Measurements from ENCODE around the gene SF3A1.

SF3A1 gene

DNA sequence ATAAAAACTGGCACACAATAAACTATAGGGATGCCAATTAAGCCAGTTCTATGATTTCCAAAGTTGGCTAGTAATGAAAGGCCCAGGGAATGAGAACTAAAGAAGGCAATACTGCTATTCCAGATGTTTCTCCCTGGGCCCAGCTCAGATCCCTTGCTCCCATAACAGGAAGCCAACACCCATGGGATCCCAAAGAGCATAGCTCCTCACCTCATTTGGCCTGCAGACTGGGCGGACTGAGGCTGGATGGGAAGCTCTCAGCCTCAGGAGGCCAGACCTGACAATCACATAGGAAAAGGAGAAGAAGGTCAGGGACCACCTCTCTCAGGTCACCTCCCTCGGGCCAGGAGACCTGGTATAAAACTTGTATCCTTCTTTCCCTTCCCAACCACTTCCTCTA, 35.2 kb downstream of the SF3A1 start:
- ChIA-PET POLR2A (interaction anchor here (0.6 to 1.2 kb wide), 2 partner anchors 35 to 1431 kb away, joined by 4 read pairs; partner anchors contain the start of genes CCDC157 and SF3A1), CTCF (no interaction called here)
- TF ChIP-seq CTBP1 (IDR thresholded peaks at IDR 0.05; ENCODE audit: borderline replicate concordance): no peak
- no peak for TF ChIP-seq SP1 (IDR thresholded peaks at IDR 0.05)
- no peak for TF ChIP-seq LEF1 (IDR thresholded peaks at IDR 0.05; ENCODE audit: borderline replicate concordance)
- DNase-seq (ENCODE audit: extremely low spot score): no peak

GRCh38 chr22:30320021-30320556, 36.6 kb downstream of the SF3A1 start:
- DNase-seq (ENCODE audit: extremely low spot score): no peak
- POLR2A ChIA-PET: no interaction called here
- TF ChIP-seq FOXM1 (IDR thresholded peaks at IDR 0.05; ENCODE audit: borderline replicate concordance): no peak
- TF ChIP-seq ELF4 (IDR thresholded peaks at IDR 0.05): no peak
- no peak for TF ChIP-seq CTBP1 (IDR thresholded peaks at IDR 0.05; ENCODE audit: borderline replicate concordance)
- TF ChIP-seq PKNOX1 (IDR thresholded peaks at IDR 0.05): no peak
- no peak for TF ChIP-seq SUZ12 (IDR thresholded peaks at IDR 0.05)
- TF ChIP-seq L3MBTL2 (conservative IDR thresholded peaks at IDR 0.05): no peak
- no peak for TF ChIP-seq SP1 (IDR thresholded peaks at IDR 0.05)
- no peak for TF ChIP-seq NFRKB (IDR thresholded peaks at IDR 0.05)
- TF ChIP-seq FOXK2 (IDR thresholded peaks at IDR 0.05): no peak
- no peak for TF ChIP-seq BHLHE40 (IDR thresholded peaks at IDR 0.05; ENCODE audit: borderline replicate concordance)
- TF ChIP-seq FOXA1 (IDR thresholded peaks at IDR 0.05): no peak
- TF ChIP-seq ARNT (IDR thresholded peaks at IDR 0.05): no peak
- no peak for TF ChIP-seq TARDBP (IDR thresholded peaks at IDR 0.05)
- TF ChIP-seq LEF1 (IDR thresholded peaks at IDR 0.05; ENCODE audit: borderline replicate concordance): no peak
- TF ChIP-seq HDGF (IDR thresholded peaks at IDR 0.05; ENCODE audit: borderline replicate concordance): no peak
- no peak for TF ChIP-seq ZNF384 (IDR thresholded peaks at IDR 0.05)
- CTCF ChIA-PET: interaction anchor here (1.0 kb wide), 1 partner anchor 32 kb away, joined by 4 read pairs; no protein-coding TSS in a partner anchor

DNA sequence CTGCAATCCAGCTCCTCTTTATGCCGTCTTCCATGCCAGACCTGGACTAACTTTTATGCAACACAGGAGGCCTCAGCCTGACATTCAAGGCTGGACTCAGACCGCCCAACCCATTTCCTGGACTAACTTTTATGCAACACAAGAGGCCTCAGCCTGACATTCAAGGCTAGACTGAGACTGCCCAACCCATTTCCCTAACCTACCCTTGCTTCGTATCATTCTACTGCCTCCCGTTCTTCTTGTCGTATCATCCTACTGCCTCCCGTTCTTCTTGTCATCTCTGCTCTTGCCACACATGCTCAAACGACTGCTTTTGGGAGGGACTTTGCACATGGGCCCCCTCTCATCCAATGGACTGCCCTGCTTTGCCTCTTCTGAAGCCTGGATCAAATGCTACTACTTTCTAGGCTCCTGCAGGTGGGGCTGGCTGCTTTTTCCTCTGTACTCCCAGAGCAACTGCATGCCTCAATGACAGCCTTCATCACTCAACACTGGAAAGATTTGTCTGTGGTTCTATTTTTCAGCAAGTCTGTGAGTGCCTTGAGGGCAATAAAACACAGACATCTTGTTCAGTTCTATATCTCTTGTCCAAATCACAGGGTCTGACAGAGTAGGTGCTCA, 37.8 kb downstream of the SF3A1 start:
- ChIA-PET CTCF (no interaction called here), POLR2A (no interaction called here)

GRCh38 chr22:30317778-30318177, 38.9 kb downstream of the SF3A1 start:
- ChIA-PET POLR2A (no interaction called here), CTCF (no interaction called here)
- no peak for DNase-seq (ENCODE audit: extremely low spot score)
- no peak for TF ChIP-seq L3MBTL2 (conservative IDR thresholded peaks at IDR 0.05)
- no peak for TF ChIP-seq TARDBP (IDR thresholded peaks at IDR 0.05)

More for the DNA sequence above, 37.8 kb downstream of the SF3A1 start:
- DNase-seq (ENCODE audit: extremely low spot score): no peak
- TF ChIP-seq PKNOX1 (IDR thresholded peaks at IDR 0.05) (no peak), ARNT (IDR thresholded peaks at IDR 0.05) (no peak), SUZ12 (IDR thresholded peaks at IDR 0.05) (no peak), LEF1 (IDR thresholded peaks at IDR 0.05; ENCODE audit: borderline replicate concordance) (no peak), FOXM1 (IDR thresholded peaks at IDR 0.05; ENCODE audit: borderline replicate concordance) (no peak), ZNF384 (IDR thresholded peaks at IDR 0.05) (no peak), BHLHE40 (IDR thresholded peaks at IDR 0.05; ENCODE audit: borderline replicate concordance) (no peak), L3MBTL2 (conservative IDR thresholded peaks at IDR 0.05) (no peak), TARDBP (IDR thresholded peaks at IDR 0.05) (no peak), SP1 (IDR thresholded peaks at IDR 0.05) (no peak), ELF4 (IDR thresholded peaks at IDR 0.05) (no peak), NFRKB (IDR thresholded peaks at IDR 0.05) (no peak), FOXA1 (IDR thresholded peaks at IDR 0.05) (no peak), FOXK2 (IDR thresholded peaks at IDR 0.05) (no peak), HDGF (IDR thresholded peaks at IDR 0.05; ENCODE audit: borderline replicate concordance) (no peak), CTBP1 (IDR thresholded peaks at IDR 0.05; ENCODE audit: borderline replicate concordance) (no peak)

DNA sequence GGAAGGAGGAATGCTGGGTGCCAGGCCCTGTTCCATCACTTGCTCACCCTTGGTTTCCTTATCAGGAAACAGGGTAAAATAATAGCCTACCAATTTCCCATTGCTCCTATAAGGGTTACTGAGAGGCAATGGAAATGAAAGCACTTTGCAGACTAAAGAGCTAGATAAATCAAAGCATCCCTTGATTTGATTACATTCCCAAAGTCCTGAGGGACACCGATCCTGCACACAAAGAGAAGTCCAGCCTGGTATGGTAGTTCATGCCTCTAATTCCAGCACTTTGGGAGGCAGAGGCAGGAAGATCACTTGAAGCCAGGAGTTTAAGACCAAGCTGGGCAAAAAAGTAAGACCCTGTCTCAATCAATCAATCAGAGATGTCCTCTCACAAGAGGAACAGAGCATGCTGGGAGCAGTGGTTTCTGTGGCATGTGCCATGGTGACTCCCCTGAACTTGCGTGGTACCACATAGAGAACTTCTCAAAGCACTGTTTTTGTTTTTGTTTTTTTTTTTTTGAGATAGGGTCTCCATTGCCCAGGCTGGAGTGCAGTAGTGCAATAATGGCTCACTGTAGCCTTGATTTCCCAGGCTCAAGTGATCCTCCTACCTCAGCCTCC, 40.6 kb downstream of the SF3A1 start:
- ChIA-PET POLR2A (interaction anchor here (0.7 to 1.6 kb wide), 2 partner anchors 11 to 12 kb away, joined by 3 to 6 read pairs; partner anchors contain the start of gene TBC1D10A), CTCF (no interaction called here)
- no peak for DNase-seq (ENCODE audit: extremely low spot score)

More for the DNA sequence above, 40.6 kb downstream of the SF3A1 start:
- TF ChIP-seq LEF1 (IDR thresholded peaks at IDR 0.05; ENCODE audit: borderline replicate concordance): no peak
- TF ChIP-seq FOXK2 (IDR thresholded peaks at IDR 0.05): no peak
- TF ChIP-seq FOXM1 (IDR thresholded peaks at IDR 0.05; ENCODE audit: borderline replicate concordance): no peak
- no peak for TF ChIP-seq CTBP1 (IDR thresholded peaks at IDR 0.05; ENCODE audit: borderline replicate concordance)
- TF ChIP-seq BHLHE40 (IDR thresholded peaks at IDR 0.05; ENCODE audit: borderline replicate concordance): no peak
- TF ChIP-seq FOXA1 (IDR thresholded peaks at IDR 0.05): no peak
- no peak for TF ChIP-seq ELF4 (IDR thresholded peaks at IDR 0.05)
- TF ChIP-seq NFRKB (IDR thresholded peaks at IDR 0.05): no peak
- no peak for TF ChIP-seq ARNT (IDR thresholded peaks at IDR 0.05)
- no peak for TF ChIP-seq PKNOX1 (IDR thresholded peaks at IDR 0.05)
- TF ChIP-seq SUZ12 (IDR thresholded peaks at IDR 0.05): no peak
- TF ChIP-seq HDGF (IDR thresholded peaks at IDR 0.05; ENCODE audit: borderline replicate concordance): no peak
- TF ChIP-seq ZNF384 (IDR thresholded peaks at IDR 0.05): no peak
- no peak for TF ChIP-seq L3MBTL2 (conservative IDR thresholded peaks at IDR 0.05)
- no peak for TF ChIP-seq TARDBP (IDR thresholded peaks at IDR 0.05)
- no peak for TF ChIP-seq SP1 (IDR thresholded peaks at IDR 0.05)
